HL-60/S4 (cell line): ENCODE data around the gene KIF27.
"Not testable (repeated sequence)": the region's sequence is repeated elsewhere in the genome, so short reads cannot be mapped to it uniquely, and the experiment has no call there.

Source experiments
- in situ Hi-C: fragments of 300-500 bp; cut with MboI; formaldehyde crosslinking; loops from 2 replicates; pipeline ENCODE4 v1.14.3; 2022; ENCODE audit warnings: low sequenced_read_pairs

The KIF27 gene

DNA sequence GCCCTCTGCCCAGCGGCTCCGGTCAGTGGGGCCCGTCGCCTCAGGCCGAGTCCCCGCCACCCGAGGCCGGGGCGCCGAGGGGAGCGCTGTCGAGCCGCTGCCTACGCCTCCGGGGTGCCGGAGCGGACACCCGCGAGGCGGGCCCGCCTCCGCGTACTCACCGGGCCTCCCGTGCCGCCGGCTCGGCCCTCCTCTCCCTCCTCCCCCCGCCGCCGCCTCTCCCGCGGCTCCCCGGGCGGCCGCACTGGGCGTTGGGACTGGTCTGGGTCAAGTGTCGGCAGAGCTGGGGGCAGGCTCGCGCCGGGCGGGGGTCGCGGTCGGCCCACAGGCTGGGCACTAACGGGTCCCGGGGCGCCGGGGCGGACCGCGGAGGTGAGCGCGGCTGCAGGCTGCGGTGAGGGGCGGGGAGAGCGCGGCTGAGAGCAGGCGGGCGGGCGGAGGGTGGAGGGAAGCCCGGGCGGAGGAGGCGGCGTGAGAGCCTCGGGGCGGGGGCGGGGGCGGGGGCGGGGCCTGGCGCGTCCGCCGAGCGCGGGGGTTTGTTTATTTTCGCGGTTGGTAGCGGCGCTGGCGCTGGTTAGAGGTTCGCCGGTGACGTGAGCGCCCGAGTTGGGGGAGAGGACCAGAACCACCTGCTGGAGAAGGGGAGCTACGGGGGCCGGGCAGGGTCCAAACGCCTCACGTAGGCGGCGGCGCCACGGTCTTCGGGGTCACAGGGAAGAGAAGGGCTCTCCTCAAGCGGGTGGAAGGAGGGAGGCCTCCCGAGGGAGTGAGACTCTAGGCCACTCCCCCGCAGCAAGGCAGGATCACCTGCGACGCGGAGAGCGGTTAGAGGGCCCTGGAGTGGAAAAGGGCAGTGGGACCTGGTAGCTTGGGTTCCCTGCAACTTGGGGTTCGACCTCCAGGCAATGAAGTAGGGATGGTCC, 103.6 kb downstream of the KIF27 start, which contains the start of gene GKAP1:
GKAP1 (minus strand) TSS at position 414 of the 923 bp plus-strand sequence. CDS start 11,252 bp downstream, outside the sequence.
- in situ Hi-C loops: not testable (repeated sequence)

- in situ Hi-C loops: not testable (repeated sequence)
These were observed 104.2 kb downstream of the KIF27 start for GRCh38 chr9:83817011-83817355.

- in situ Hi-C loops: not testable (repeated sequence)
These were observed 106.1 kb downstream of the KIF27 start for GRCh38 chr9:83815120-83815519.

GRCh38 chr9:83809213-83809612, 112.0 kb downstream of the KIF27 start:
- in situ Hi-C loops: not testable (repeated sequence)

- in situ Hi-C loops: not testable (repeated sequence)
These were observed 116.8 kb downstream of the KIF27 start for GRCh38 chr9:83804454-83804853.

DNA sequence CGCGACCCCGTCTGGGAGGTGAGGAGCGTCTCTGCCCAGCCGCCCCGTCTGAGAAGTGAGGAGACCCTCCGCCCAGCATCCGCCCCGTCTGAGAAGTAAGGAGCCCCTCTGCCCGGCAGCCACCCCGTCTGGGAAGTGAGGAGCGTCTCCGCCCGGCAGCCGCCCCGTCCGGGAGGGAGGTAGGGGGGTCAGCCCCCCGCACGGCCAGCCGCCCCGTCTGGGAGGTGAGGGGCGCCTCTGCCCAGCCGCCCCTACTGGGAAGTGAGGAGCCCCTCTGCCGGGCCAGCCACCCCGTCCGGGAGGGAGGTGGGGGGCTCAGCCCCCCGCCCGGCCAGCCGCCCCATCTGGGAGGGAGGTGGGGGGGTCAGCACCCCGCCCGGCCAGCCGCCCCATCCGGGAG, 117.3 kb downstream of the KIF27 start:
- in situ Hi-C loops: not testable (repeated sequence)

- in situ Hi-C loops: no loop called here
These were observed 120.8 kb downstream of the KIF27 start for GRCh38 chr9:83800236-83801033.

- in situ Hi-C loops: no loop called here
These were observed 127.2 kb downstream of the KIF27 start for GRCh38 chr9:83794051-83794450.

- in situ Hi-C loops: no loop called here
These were observed 128.5 kb downstream of the KIF27 start for GRCh38 chr9:83792746-83793145.
